Kidney epithelial cell (primary cell): ENCODE results near the gene ALDH5A1. TPM values are rescaled to one million over a fixed set of nuclear protein-coding genes. Genes with fewer than 3 reads are reported as not detected.

Experiments used
- DNase-seq: peaks from one replicate; pipeline ENCODE4 v3.0.0-alpha.2; 2010; ENCODE audit warnings: low read depth
- H3K27me3 ChIP-seq: 2 replicates; pipeline ENCODE4 v1.6.0; 2011; ENCODE audit warnings: low read length; ENCODE audit not compliant: control insufficient read depth, insufficient read depth
- H3K36me3 ChIP-seq: 2 replicates; pipeline ENCODE4 v1.5.1; 2011; ENCODE audit warnings: low read length; ENCODE audit not compliant: control insufficient read depth, insufficient read depth
- H3K4me3 ChIP-seq: 2 replicates; pipeline ENCODE4 v1.5.1; 2011; ENCODE audit warnings: low read depth, mild to moderate bottlenecking, control low read depth, low read length
- CTCF ChIP-seq: IDR thresholded peaks from 2 replicates; pipeline ENCODE4 v1.5.1; 2011; ENCODE audit warnings: mild to moderate bottlenecking, moderate library complexity, low read length, control low read depth, inconsistent platforms; ENCODE audit not compliant: insufficient read depth, poor library complexity, severe bottlenecking
- total RNA-seq: library from RNA; depleted of rRNA; stranded (reverse); fragments of >200 nt; gene quantifications from 2 replicates; pipeline ENCODE4 v1.2.3, GENCODE V29; 2015

Gene ALDH5A1
- total RNA-seq, 1 donor from 2014 or later, result 7.7 TPM

GRCh38 chr6:24535210-24535609 is 40.4 kb downstream of the ALDH5A1 start:
- no peaks in the 10 kb centered on the region for H3K27me3 ChIP-seq
- no peak overlapping the region for H3K4me3 ChIP-seq
- TF ChIP-seq CTCF, result no peak
- DNase-seq, result no peak
- H3K36me3 ChIP-seq, result no peaks in the 10 kb centered on the region

- no peak for DNase-seq
- no peaks in the 10 kb centered on the region for H3K27me3 ChIP-seq
- no peaks in the 10 kb centered on the region for H3K36me3 ChIP-seq
- no peak overlapping the region for H3K4me3 ChIP-seq
- no peak for TF ChIP-seq CTCF
These were observed 41.7 kb downstream of the ALDH5A1 start for GRCh38 chr6:24536466-24536865.

- TF ChIP-seq CTCF, result no peak
- no peaks in the 10 kb centered on the region for H3K27me3 ChIP-seq
These were observed 42.4 kb downstream of the ALDH5A1 start for GRCh38 chr6:24537082-24537699.

GRCh38 chr6:24537771-24538385 is 43.1 kb downstream of the ALDH5A1 start:
- no peak for DNase-seq
- TF ChIP-seq CTCF, result no peak
- Histone ChIP-seq H3K36me3 (no peaks in the 10 kb centered on the region), H3K4me3 (no peak overlapping the region), H3K27me3 (no peaks in the 10 kb centered on the region)

More at GRCh38 chr6:24537082-24537699, 42.4 kb downstream of the ALDH5A1 start:
- DNase-seq, result no peak
- Histone ChIP-seq H3K36me3 (no peaks in the 10 kb centered on the region), H3K4me3 (no peak overlapping the region)

- no peak for TF ChIP-seq CTCF
- DNase-seq, result no peak
- Histone ChIP-seq H3K27me3 (no peaks in the 10 kb centered on the region), H3K36me3 (no peaks in the 10 kb centered on the region), H3K4me3 (no peak overlapping the region)
These were observed 44.6 kb downstream of the ALDH5A1 start for GRCh38 chr6:24539416-24539815.

GRCh38 chr6:24540197-24540596 is 45.4 kb downstream of the ALDH5A1 start:
- Histone ChIP-seq H3K4me3 (no peak overlapping the region), H3K36me3 (no peaks in the 10 kb centered on the region), H3K27me3 (no peaks in the 10 kb centered on the region)
- TF ChIP-seq CTCF, result no peak
- DNase-seq, result no peak
